MM.1S (cell line): ENCODE results near the gene MAPK6.

Experiments
- EZH2 ChIP-seq: fragments of 300-600 bp; sonication (generic); optimal IDR thresholded peaks from 2 replicates; pipeline ENCODE3; 2017; ENCODE audit warnings: low read depth, mild to moderate bottlenecking, antibody characterized with exemption, low read length, mixed read lengths
- TF ChIP-seq, protein P1 (sequence below): fragments of 300-600 bp; sonication (generic); IDR thresholded peaks from 2 replicates; pipeline ENCODE4 v1.5.1; 2016; ENCODE audit warnings: antibody characterized with exemption, low read length, mixed read lengths

DNA sequence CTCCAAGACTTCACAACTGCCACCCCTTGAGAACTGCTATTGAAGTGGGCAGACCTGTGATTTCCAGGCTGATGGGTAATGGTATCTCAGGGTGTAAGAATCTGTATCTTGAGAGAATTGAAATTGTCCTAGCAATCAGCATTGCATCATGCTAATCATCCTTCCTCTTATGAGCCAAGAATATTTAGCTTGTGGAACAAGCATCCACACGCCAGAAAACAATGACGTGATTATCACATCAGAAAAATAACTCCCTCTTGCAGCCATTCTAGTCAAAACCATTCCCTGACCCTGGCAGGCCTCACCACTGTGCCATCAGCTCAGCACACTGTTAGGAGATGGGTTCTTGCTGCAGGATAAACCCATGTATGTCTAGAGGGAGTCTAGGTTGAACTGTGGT lies 86.8 kb downstream of the MAPK6 start:
- TF ChIP-seq EZH2: no peak
- TF ChIP-seq, protein P1, sequence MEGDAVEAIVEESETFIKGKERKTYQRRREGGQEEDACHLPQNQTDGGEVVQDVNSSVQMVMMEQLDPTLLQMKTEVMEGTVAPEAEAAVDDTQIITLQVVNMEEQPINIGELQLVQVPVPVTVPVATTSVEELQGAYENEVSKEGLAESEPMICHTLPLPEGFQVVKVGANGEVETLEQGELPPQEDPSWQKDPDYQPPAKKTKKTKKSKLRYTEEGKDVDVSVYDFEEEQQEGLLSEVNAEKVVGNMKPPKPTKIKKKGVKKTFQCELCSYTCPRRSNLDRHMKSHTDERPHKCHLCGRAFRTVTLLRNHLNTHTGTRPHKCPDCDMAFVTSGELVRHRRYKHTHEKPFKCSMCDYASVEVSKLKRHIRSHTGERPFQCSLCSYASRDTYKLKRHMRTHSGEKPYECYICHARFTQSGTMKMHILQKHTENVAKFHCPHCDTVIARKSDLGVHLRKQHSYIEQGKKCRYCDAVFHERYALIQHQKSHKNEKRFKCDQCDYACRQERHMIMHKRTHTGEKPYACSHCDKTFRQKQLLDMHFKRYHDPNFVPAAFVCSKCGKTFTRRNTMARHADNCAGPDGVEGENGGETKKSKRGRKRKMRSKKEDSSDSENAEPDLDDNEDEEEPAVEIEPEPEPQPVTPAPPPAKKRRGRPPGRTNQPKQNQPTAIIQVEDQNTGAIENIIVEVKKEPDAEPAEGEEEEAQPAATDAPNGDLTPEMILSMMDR: no peak
